Esophagus (tissue), 2 donors: ENCODE data around the gene SLC25A44. TPM values are rescaled to one million over a fixed set of nuclear protein-coding genes. Genes with fewer than 3 reads are reported as not detected.

Source experiments
- H3K27ac ChIP-seq, 2 donors: one replicate each; pipeline ENCODE4 v1.5.1; 2013; ENCODE audit warnings: low read depth in 2 of 2, mild to moderate bottlenecking in 2 of 2, inconsistent platforms in 1 of 2, low read length in 1 of 2, moderate library complexity in 1 of 2
- H3K27me3 ChIP-seq, 2 donors: one replicate each; pipeline ENCODE4 v1.6.1; 2013; ENCODE audit warnings: low read length in 2 of 2, control low read depth in 1 of 2, mild to moderate bottlenecking in 1 of 2; ENCODE audit not compliant: insufficient read depth in 2 of 2, control insufficient read depth in 1 of 2
- H3K36me3 ChIP-seq, 2 donors: one replicate each; pipeline ENCODE4 v1.6.1; 2013; ENCODE audit warnings: low read length in 1 of 2; ENCODE audit not compliant: control insufficient read depth in 2 of 2, insufficient read depth in 2 of 2
- H3K4me1 ChIP-seq, 2 donors: one replicate each; pipeline ENCODE4 v1.6.1; 2013; ENCODE audit warnings: low read length in 1 of 2; ENCODE audit not compliant: control insufficient read depth in 2 of 2, insufficient read depth in 2 of 2
- H3K4me3 ChIP-seq, 2 donors: one replicate each; pipeline ENCODE4 v1.5.1; 2013; ENCODE audit warnings: low read length in 2 of 2, mild to moderate bottlenecking in 2 of 2, low read depth in 1 of 2, moderate library complexity in 1 of 2
- H3K9me3 ChIP-seq, 2 donors: one replicate each; pipeline ENCODE4 v1.6.1; 2013; ENCODE audit warnings: mild to moderate bottlenecking in 2 of 2, low read depth in 1 of 2, low read length in 1 of 2, moderate library complexity in 1 of 2; ENCODE audit not compliant: control insufficient read depth in 2 of 2, insufficient read depth in 1 of 2
- WGBS, 2 donors: extraction: QIAGEN DNeasy Blood & Tissue Kit; methylation state at CpG; one replicate each; pipeline ENCODE4 v1.1.7; 2013; 5-methylcytosine and 5-hydroxymethylcytosine counted together
- polyA plus RNA-seq, 2 donors: library from polyadenylated mRNA; stranded (reverse); fragments of 200-250 nt; gene quantifications; one replicate each; pipeline ENCODE4 v1.2.3, GENCODE V29; 2013
- donor health status: healthy with polysubstance abuse.
- donor health status: Bipolar disorder and iron deficiency.

The SLC25A44 gene
- polyA plus RNA-seq, 2 donors: 4.4 to 8.8 TPM

DNA sequence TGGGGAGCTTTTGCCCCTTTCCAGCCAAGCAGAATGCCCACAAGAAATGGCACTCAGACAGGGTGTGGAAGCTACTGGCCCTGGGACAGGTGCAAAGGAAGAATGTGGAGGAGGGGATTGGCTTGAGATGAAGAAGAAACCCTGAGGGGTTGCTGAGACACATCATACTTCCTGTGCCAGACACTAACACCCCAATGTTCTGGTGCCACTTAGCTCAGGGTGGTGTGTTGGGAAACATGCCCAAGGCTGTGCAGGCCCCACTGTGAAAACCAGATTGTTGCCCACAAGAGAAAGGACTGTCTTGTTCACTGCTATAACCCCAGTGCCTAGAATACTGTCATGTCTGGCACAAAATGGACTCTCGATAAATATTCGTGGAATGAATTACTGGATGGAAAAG is 63.8 kb downstream of the SLC25A44 start:
- WGBS, 2 donors: 58 to 80% methylated on average over 2 of the region's 2 CpGs
- peaks cover 47 to 61% of the 10 kb centered on the region in 2 donors for H3K36me3 ChIP-seq
- peaks cover 0 to 4% of the 10 kb centered on the region in 2 donors for H3K4me1 ChIP-seq
- H3K27me3 ChIP-seq: no peaks in the 10 kb centered on the region
- no peaks in the 10 kb centered on the region for H3K9me3 ChIP-seq
- no peak overlapping the region for H3K27ac ChIP-seq
- no peak overlapping the region for H3K4me3 ChIP-seq

DNA sequence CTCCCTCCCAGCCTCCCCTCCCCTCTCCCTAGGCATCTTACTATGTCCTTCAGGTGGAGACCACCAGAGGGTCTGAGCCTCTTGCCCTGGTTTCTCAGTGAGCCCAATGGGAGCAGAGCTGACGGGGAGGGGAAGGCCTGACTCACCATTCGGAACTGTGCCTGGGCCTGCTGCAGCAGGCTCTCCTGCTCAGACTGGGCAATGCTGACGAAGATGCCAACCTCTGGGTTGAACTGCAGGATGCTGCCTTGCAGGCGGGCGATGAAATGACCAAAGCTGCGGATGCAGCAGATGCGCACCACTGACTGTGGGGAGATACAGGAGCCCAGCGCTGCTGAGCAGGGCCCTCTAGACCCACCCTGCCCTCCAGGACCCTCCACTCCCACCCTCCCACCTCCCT is 65.0 kb downstream of the SLC25A44 start:
- 62 to 81% methylated on average over 7 to 8 of the region's 8 CpGs for WGBS, 2 donors
- Histone ChIP-seq H3K27ac (peak overlapping the region in 1 of 2 donors; percentile 26), H3K4me1 (peaks cover 0 to 7% of the 10 kb centered on the region in 2 donors), H3K36me3 (peaks cover 46 to 56% of the 10 kb centered on the region in 2 donors), H3K4me3 (no peak overlapping the region), H3K9me3 (no peaks in the 10 kb centered on the region), H3K27me3 (no peaks in the 10 kb centered on the region)

GRCh38 chr1:156259805-156260204 is 65.9 kb downstream of the SLC25A44 start:
- H3K4me1 ChIP-seq: peaks cover 0 to 7% of the 10 kb centered on the region in 2 donors
- H3K27ac ChIP-seq: no peak overlapping the region
- no peak overlapping the region for H3K4me3 ChIP-seq
- H3K36me3 ChIP-seq: peaks cover 46 to 56% of the 10 kb centered on the region in 2 donors
- H3K9me3 ChIP-seq: no peaks in the 10 kb centered on the region
- 85 to 86% methylated on average over 3 of the region's 3 CpGs for WGBS, 2 donors
- no peaks in the 10 kb centered on the region for H3K27me3 ChIP-seq

DNA sequence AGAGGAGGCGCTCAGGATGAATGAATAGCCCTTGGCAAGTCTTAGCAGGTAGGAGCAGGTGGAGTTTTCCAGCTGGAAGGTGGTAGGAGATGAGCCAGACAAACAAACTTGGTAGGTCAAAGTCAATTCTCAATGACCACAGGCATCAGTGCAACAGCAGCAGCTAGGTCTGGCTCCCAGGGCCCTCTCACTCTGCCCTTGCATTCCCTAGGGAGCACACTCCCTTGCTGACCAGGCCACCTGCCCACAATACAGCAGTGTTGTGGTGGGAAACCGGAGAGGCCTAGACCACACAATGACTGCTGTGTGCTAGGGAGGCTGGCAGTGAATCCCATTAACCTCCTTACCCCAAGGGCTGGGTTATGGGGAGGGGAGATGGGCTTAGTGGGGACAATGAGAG is 67.0 kb downstream of the SLC25A44 start:
- Histone ChIP-seq H3K4me1 (peaks cover 0 to 7% of the 10 kb centered on the region in 2 donors), H3K27ac (no peak overlapping the region), H3K9me3 (no peaks in the 10 kb centered on the region), H3K4me3 (no peak overlapping the region), H3K27me3 (no peaks in the 10 kb centered on the region), H3K36me3 (peaks cover 52 to 65% of the 10 kb centered on the region in 2 donors)
- WGBS, 2 donors: 75 to 88% methylated on average over 2 of the region's 2 CpGs

Other genes with a start within 250 kb of the SLC25A44 start
- gene ARHGEF2, start 215.6 kb upstream of the SLC25A44 start, polyA plus RNA-seq: 10 to 100 TPM; 15.9 to 26.6 TPM
- gene SSR2, start 173.2 kb upstream of the SLC25A44 start, polyA plus RNA-seq: 100 to 1,000 TPM in 1 of 2 donors, 10 to 100 TPM in 1; 67.0 to 145 TPM
- gene UBQLN4, start 140.3 kb upstream of the SLC25A44 start, polyA plus RNA-seq: 10 to 100 TPM; 18.3 to 21.0 TPM
- 100 to 1,000 TPM in 1 of 2 donors, 10 to 100 TPM in 1; 82.6 to 101 TPM for gene LAMTOR2, start 139.3 kb upstream of the SLC25A44 start, polyA plus RNA-seq
- gene RAB25, start 132.9 kb upstream of the SLC25A44 start, polyA plus RNA-seq: 100 to 1,000 TPM; 470 to 576 TPM
- under 1 TPM; 0.36 to 0.59 TPM for gene MEX3A, start 111.6 kb upstream of the SLC25A44 start, polyA plus RNA-seq
- gene LMNA, start 79.4 kb upstream of the SLC25A44 start, polyA plus RNA-seq: 100 to 1,000 TPM; 183 to 230 TPM
- gene SEMA4A, start 40.5 kb upstream of the SLC25A44 start, polyA plus RNA-seq: 10 to 100 TPM; 23.8 to 24.9 TPM
- gene PMF1, start 18.9 kb downstream of the SLC25A44 start, polyA plus RNA-seq: 10 to 100 TPM; 67.2 to 69.0 TPM
- gene BGLAP, start 48.1 kb downstream of the SLC25A44 start, polyA plus RNA-seq: under 1 TPM; 0.41 to 0.81 TPM
- gene PAQR6, start 54.0 kb downstream of the SLC25A44 start, polyA plus RNA-seq: 1 to 10 TPM; 3.1 to 7.7 TPM
- gene SMG5, start 88.7 kb downstream of the SLC25A44 start, polyA plus RNA-seq: 10 to 100 TPM; 34.5 to 38.6 TPM
- 100 to 1,000 TPM in 1 of 2 donors, 10 to 100 TPM in 1; 83.8 to 139 TPM for gene TMEM79, start 90.2 kb downstream of the SLC25A44 start, polyA plus RNA-seq
- gene GLMP, start 101.6 kb downstream of the SLC25A44 start, polyA plus RNA-seq: 10 to 100 TPM; 20.9 to 32.4 TPM
- not detected for gene VHLL, start 105.2 kb downstream of the SLC25A44 start, polyA plus RNA-seq
- gene CCT3, start 144.2 kb downstream of the SLC25A44 start, polyA plus RNA-seq: 100 to 1,000 TPM in 1 of 2 donors, 10 to 100 TPM in 1; 61.2 to 149 TPM
- gene TSACC, start 144.4 kb downstream of the SLC25A44 start, polyA plus RNA-seq: under 1 TPM; 0.33 to 0.40 TPM
- 1 to 10 TPM; 2.3 TPM for gene RHBG, start 175.1 kb downstream of the SLC25A44 start, polyA plus RNA-seq